Upper lobe of right lung (tissue), 1 donor: ENCODE measurements around the gene ERLEC1. TPM values are rescaled to one million over a fixed set of nuclear protein-coding genes. Genes with fewer than 3 reads are reported as not detected.

ENCODE experiments used
- ATAC-seq: fragments of 200-7000 bp; cut with Tn5 transposase; one replicate; pipeline ENCODE4 v1.9.1; 2020; ENCODE audit warnings: mild to moderate bottlenecking, moderate library complexity
- DNase-seq: peaks from one replicate; pipeline ENCODE4 v3.0.0-alpha.2; 2020
- H3K27ac ChIP-seq: fragments of 200-600 bp; one replicate; pipeline ENCODE4 v1.8.0; 2022
- H3K27me3 ChIP-seq: fragments of 200-600 bp; one replicate; pipeline ENCODE4 v1.8.0; 2022; ENCODE audit warnings: mild to moderate bottlenecking
- H3K36me3 ChIP-seq: fragments of 200-600 bp; one replicate; pipeline ENCODE4 v1.8.0; 2022
- H3K4me1 ChIP-seq: fragments of 200-600 bp; one replicate; pipeline ENCODE4 v1.8.0; 2022
- H3K4me3 ChIP-seq: fragments of 200-600 bp; one replicate; pipeline ENCODE4 v1.8.0; 2022; ENCODE audit warnings: mild to moderate bottlenecking
- H3K9me3 ChIP-seq: fragments of 200-600 bp; one replicate; pipeline ENCODE4 v1.8.0; 2022
- CTCF ChIP-seq: fragments of 200-600 bp; IDR thresholded peaks from one replicate; pipeline ENCODE4 v1.8.0; 2022; ENCODE audit warnings: antibody characterized with exemption
- intact Hi-C: fragments of 100-400 bp; cut with DNase I; formaldehyde crosslinking; loops from one replicate; pipeline ENCODE4 v1.11.0; 2022
- total RNA-seq: library from RNA; stranded (reverse); fragmentation: NEBNext Ultra II Directional; extraction: Animal tissue kit (Norgen Biotek cat#: 25700); gene quantifications from one replicate; pipeline ENCODE4 v1.2.1, GENCODE V29; 2021
- donor health status: DM: no; HTN: yes; CAD: no; lungs with severe emphysema.

Gene ERLEC1
- total RNA-seq, 1 donor from 2014 or later, result 59.6 TPM

- TF ChIP-seq CTCF, result no peak
- no peaks in the 10 kb centered on the region for H3K9me3 ChIP-seq
- H3K27me3 ChIP-seq, result no peaks in the 10 kb centered on the region
- H3K4me3 ChIP-seq, result no peak overlapping the region
- ATAC-seq (no peak), DNase-seq (no peak)
- H3K27ac ChIP-seq, result no peak overlapping the region
- peaks cover 4% of the 10 kb centered on the region for H3K4me1 ChIP-seq
- intact Hi-C loops, result no loop called here
- peaks cover 16% of the 10 kb centered on the region for H3K36me3 ChIP-seq
Measured at GRCh38 chr2:53856272-53856671, 69.4 kb downstream of the ERLEC1 start.

GRCh38 chr2:53859206-53860181 is 72.7 kb downstream of the ERLEC1 start, which contains the start of gene GPR75:
GPR75 (minus strand) TSS chr2:53859967; CDS start chr2:53854756, 5,211 bp downstream.
- Histone ChIP-seq H3K4me3 (peak within 1 kb of the TSS; percentile 41), H3K4me1 (peaks cover 4% of the 10 kb centered on the region), H3K9me3 (no peaks in the 10 kb centered on the region), H3K36me3 (peaks cover 4% of the 10 kb centered on the region), H3K27me3 (no peaks in the 10 kb centered on the region), H3K27ac (no peak within 1 kb of the TSS)
- peak; percentile 88 for ATAC-seq
- no peak for TF ChIP-seq CTCF
- intact Hi-C loops, result no loop called here
- DNase-seq, result peak; percentile 73

GRCh38 chr2:53861824-53862223 is 75.0 kb downstream of the ERLEC1 start:
- H3K27ac ChIP-seq, result no peak overlapping the region
- no peak for DNase-seq
- no peak for TF ChIP-seq CTCF
- H3K4me3 ChIP-seq, result no peak overlapping the region
- H3K4me1 ChIP-seq, result peaks cover 4% of the 10 kb centered on the region
- H3K27me3 ChIP-seq, result no peaks in the 10 kb centered on the region
- no peaks in the 10 kb centered on the region for H3K9me3 ChIP-seq
- intact Hi-C loops, result no loop called here
- peaks cover 24% of the 10 kb centered on the region for H3K36me3 ChIP-seq
- ATAC-seq, result no peak

- Histone ChIP-seq H3K36me3 (peaks cover 35% of the 10 kb centered on the region), H3K4me1 (peaks cover 4% of the 10 kb centered on the region), H3K9me3 (no peaks in the 10 kb centered on the region), H3K4me3 (no peak overlapping the region), H3K27me3 (no peaks in the 10 kb centered on the region), H3K27ac (no peak overlapping the region)
- no peak for ATAC-seq
- intact Hi-C loops, result no loop called here
- DNase-seq, result no peak
- no peak for TF ChIP-seq CTCF
Measured at GRCh38 chr2:53863538-53864227, 76.8 kb downstream of the ERLEC1 start.

GRCh38 chr2:53865264-53865663 is 78.4 kb downstream of the ERLEC1 start:
- no peak for DNase-seq
- H3K27me3 ChIP-seq, result no peaks in the 10 kb centered on the region
- no peak overlapping the region for H3K4me3 ChIP-seq
- intact Hi-C loops, result no loop called here
- no peak overlapping the region for H3K27ac ChIP-seq
- ATAC-seq, result peak; percentile 48
- H3K4me1 ChIP-seq, result peaks cover 2% of the 10 kb centered on the region
- peaks cover 49% of the 10 kb centered on the region for H3K36me3 ChIP-seq
- H3K9me3 ChIP-seq, result no peaks in the 10 kb centered on the region
- TF ChIP-seq CTCF, result no peak
